ENCODE data around the gene PICK1. TPM values are rescaled to one million over a fixed set of nuclear protein-coding genes. Genes with fewer than 3 reads are reported as not detected.

PICK1 gene
- total RNA-seq, 2 experiments from 2014 or later = 13.9 to 14.9 TPM

GRCh38 chr22:38106814-38107578 is 49.8 kb downstream of the PICK1 start:
- H3K27me3 Mint-ChIP-seq = no peaks in the 10 kb centered on the region
- no peak overlapping the region for H3K27ac Mint-ChIP-seq
- H3K9me3 Mint-ChIP-seq = no peaks in the 10 kb centered on the region
- ChIA-PET CTCF (interaction anchor here (1.1 kb wide), 1 partner anchor 55 kb away, joined by 6 read pairs; no protein-coding TSS in a partner anchor), POLR2A (interaction anchor here (1.1 kb wide), 1 partner anchor 24 kb away, joined by 3 read pairs; no protein-coding TSS in a partner anchor)
- DNase-seq (no peak), ATAC-seq (no peak)
- H3K36me3 Mint-ChIP-seq (ENCODE audit: low read depth) = peaks cover 2% of the 10 kb centered on the region
- H3K4me1 Mint-ChIP-seq (ENCODE audit: low read depth) = peaks cover 9% of the 10 kb centered on the region
- no peak for TF ChIP-seq CTCF (IDR thresholded peaks at IDR 0.05)
- H3K4me3 Mint-ChIP-seq = no peak overlapping the region
- intact Hi-C loops (cut with micrococcal nuclease) = no loop called here

GRCh38 chr22:38107692-38108515 is 50.7 kb downstream of the PICK1 start:
- peaks cover 2% of the 10 kb centered on the region for H3K36me3 Mint-ChIP-seq (ENCODE audit: low read depth)
- no peak for TF ChIP-seq CTCF (IDR thresholded peaks at IDR 0.05)
- POLR2A ChIA-PET = no interaction called here
- H3K27me3 Mint-ChIP-seq = no peaks in the 10 kb centered on the region
- no peak overlapping the region for H3K4me3 Mint-ChIP-seq
- CTCF ChIA-PET = interaction anchor here (0.9 to 1.1 kb wide), 2 partner anchors 56 kb away, joined by 3 to 6 read pairs; no protein-coding TSS in a partner anchor
- intact Hi-C loops (cut with micrococcal nuclease) = no loop called here
- peaks cover 9% of the 10 kb centered on the region for H3K4me1 Mint-ChIP-seq (ENCODE audit: low read depth)
- DNase-seq = no peak
- no peaks in the 10 kb centered on the region for H3K9me3 Mint-ChIP-seq
- no peak for ATAC-seq
- no peak overlapping the region for H3K27ac Mint-ChIP-seq

- CTCF ChIA-PET = interaction anchor here (0.7 to 0.9 kb wide), 2 partner anchors 8 to 57 kb away, joined by 3 read pairs; no protein-coding TSS in a partner anchor
- H3K4me3 Mint-ChIP-seq = no peak overlapping the region
- no peaks in the 10 kb centered on the region for H3K9me3 Mint-ChIP-seq
- DNase-seq (no peak), ATAC-seq (peak; percentile 29)
- no peak overlapping the region for H3K27ac Mint-ChIP-seq
- peaks cover 9% of the 10 kb centered on the region for H3K4me1 Mint-ChIP-seq (ENCODE audit: low read depth)
- intact Hi-C loops (cut with micrococcal nuclease) = no loop called here
- H3K27me3 Mint-ChIP-seq = no peaks in the 10 kb centered on the region
- POLR2A ChIA-PET = no interaction called here
- no peak for TF ChIP-seq CTCF (IDR thresholded peaks at IDR 0.05)
- H3K36me3 Mint-ChIP-seq (ENCODE audit: low read depth) = peaks cover 2% of the 10 kb centered on the region
Observed at GRCh38 chr22:38108561-38109319, 51.5 kb downstream of the PICK1 start.

GRCh38 chr22:38109371-38110001 is 52.3 kb downstream of the PICK1 start:
- H3K9me3 Mint-ChIP-seq = no peaks in the 10 kb centered on the region
- peaks cover 7% of the 10 kb centered on the region for H3K4me1 Mint-ChIP-seq (ENCODE audit: low read depth)
- ATAC-seq (peak; percentile 26), DNase-seq (peak; percentile 34)
- intact Hi-C loops (cut with micrococcal nuclease) = no loop called here
- no peaks in the 10 kb centered on the region for H3K27me3 Mint-ChIP-seq
- ChIA-PET CTCF (interaction anchor here (0.7 kb wide), 1 partner anchor 9 kb away, joined by 3 read pairs; no protein-coding TSS in a partner anchor), POLR2A (interaction anchor here (1.0 kb wide), 1 partner anchor 9 kb away, joined by 4 read pairs; no protein-coding TSS in a partner anchor)
- peak overlapping the region; percentile 64 for H3K27ac Mint-ChIP-seq
- no peak overlapping the region for H3K4me3 Mint-ChIP-seq
- peaks cover 2% of the 10 kb centered on the region for H3K36me3 Mint-ChIP-seq (ENCODE audit: low read depth)
- no peak for TF ChIP-seq CTCF (IDR thresholded peaks at IDR 0.05)
